ENCODE results near the gene FBXO38.

FBXO38 gene

GRCh38 chr5:148425808-148426207 is 42.0 kb downstream of the FBXO38 start:
- Histone ChIP-seq H3K27ac (ENCODE audit: low read length) (no peak overlapping the region), H3K9me3 (ENCODE audit: control insufficient read depth, insufficient read depth, low read length) (no peaks in the 10 kb centered on the region), H3K36me3 (ENCODE audit: control insufficient read depth, insufficient read depth, low read length) (peaks cover 24% of the 10 kb centered on the region; the same call in 1 of the 2 replicates), H3K27me3 (ENCODE audit: control insufficient read depth, insufficient read depth, low read length) (no peaks in the 10 kb centered on the region), H3K4me1 (ENCODE audit: control insufficient read depth, insufficient read depth, low read length) (no peaks in the 10 kb centered on the region), H3K4me3 (ENCODE audit: low read length) (no peak overlapping the region)
- DNase-seq (ENCODE audit: low read depth, low spot score), result no peak
- WGBS (ENCODE audit: insufficient coverage, insufficient read length), result no CpG with 5 or more reads among the region's 1 CpG

GRCh38 chr5:148426514-148426913 is 42.8 kb downstream of the FBXO38 start:
- H3K4me1 ChIP-seq (ENCODE audit: control insufficient read depth, insufficient read depth, low read length), result no peaks in the 10 kb centered on the region
- no peak for DNase-seq (ENCODE audit: low read depth, low spot score)
- H3K4me3 ChIP-seq (ENCODE audit: low read length), result no peak overlapping the region
- H3K9me3 ChIP-seq (ENCODE audit: control insufficient read depth, insufficient read depth, low read length), result no peaks in the 10 kb centered on the region
- H3K27ac ChIP-seq (ENCODE audit: low read length), result no peak overlapping the region
- peaks cover 24% of the 10 kb centered on the region; the same call in 1 of the 2 replicates for H3K36me3 ChIP-seq (ENCODE audit: control insufficient read depth, insufficient read depth, low read length)
- H3K27me3 ChIP-seq (ENCODE audit: control insufficient read depth, insufficient read depth, low read length), result no peaks in the 10 kb centered on the region

GRCh38 chr5:148427370-148428042 is 43.7 kb downstream of the FBXO38 start:
- no peak for DNase-seq (ENCODE audit: low read depth, low spot score)
- H3K36me3 ChIP-seq (ENCODE audit: control insufficient read depth, insufficient read depth, low read length), result peaks cover 24% of the 10 kb centered on the region; the same call in 1 of the 2 replicates
- no peaks in the 10 kb centered on the region for H3K4me1 ChIP-seq (ENCODE audit: control insufficient read depth, insufficient read depth, low read length)
- WGBS (ENCODE audit: insufficient coverage, insufficient read length), result no CpG with 5 or more reads among the region's 14 CpGs
- H3K4me3 ChIP-seq (ENCODE audit: low read length), result no peak overlapping the region
- no peaks in the 10 kb centered on the region for H3K9me3 ChIP-seq (ENCODE audit: control insufficient read depth, insufficient read depth, low read length)
- H3K27me3 ChIP-seq (ENCODE audit: control insufficient read depth, insufficient read depth, low read length), result no peaks in the 10 kb centered on the region
- no peak overlapping the region for H3K27ac ChIP-seq (ENCODE audit: low read length)

- H3K27me3 ChIP-seq (ENCODE audit: control insufficient read depth, insufficient read depth, low read length), result no peaks in the 10 kb centered on the region
- H3K9me3 ChIP-seq (ENCODE audit: control insufficient read depth, insufficient read depth, low read length), result no peaks in the 10 kb centered on the region
- DNase-seq (ENCODE audit: low read depth, low spot score), result no peak
- no peaks in the 10 kb centered on the region for H3K4me1 ChIP-seq (ENCODE audit: control insufficient read depth, insufficient read depth, low read length)
- peaks cover 24% of the 10 kb centered on the region; the same call in 1 of the 2 replicates for H3K36me3 ChIP-seq (ENCODE audit: control insufficient read depth, insufficient read depth, low read length)
- WGBS (ENCODE audit: insufficient coverage, insufficient read length), result no CpG with 5 or more reads among the region's 2 CpGs
- H3K27ac ChIP-seq (ENCODE audit: low read length), result no peak overlapping the region
- H3K4me3 ChIP-seq (ENCODE audit: low read length), result no peak overlapping the region
Measured at GRCh38 chr5:148428848-148429247, 45.1 kb downstream of the FBXO38 start.

GRCh38 chr5:148433826-148434225 is 50.1 kb downstream of the FBXO38 start:
- WGBS (ENCODE audit: insufficient coverage, insufficient read length), result no CpG with 5 or more reads among the region's 3 CpGs
- H3K27me3 ChIP-seq (ENCODE audit: control insufficient read depth, insufficient read depth, low read length), result no peaks in the 10 kb centered on the region
- H3K36me3 ChIP-seq (ENCODE audit: control insufficient read depth, insufficient read depth, low read length), result no peaks in the 10 kb centered on the region
- DNase-seq (ENCODE audit: low read depth, low spot score), result no peak
- no peak overlapping the region for H3K4me3 ChIP-seq (ENCODE audit: low read length)
- no peaks in the 10 kb centered on the region for H3K9me3 ChIP-seq (ENCODE audit: control insufficient read depth, insufficient read depth, low read length)
- no peak overlapping the region for H3K27ac ChIP-seq (ENCODE audit: low read length)
- H3K4me1 ChIP-seq (ENCODE audit: control insufficient read depth, insufficient read depth, low read length), result no peaks in the 10 kb centered on the region

- DNase-seq (ENCODE audit: low read depth, low spot score), result no peak
- H3K4me3 ChIP-seq (ENCODE audit: low read length), result no peak overlapping the region
- no peaks in the 10 kb centered on the region for H3K9me3 ChIP-seq (ENCODE audit: control insufficient read depth, insufficient read depth, low read length)
- H3K27ac ChIP-seq (ENCODE audit: low read length), result no peak overlapping the region
- no peaks in the 10 kb centered on the region for H3K4me1 ChIP-seq (ENCODE audit: control insufficient read depth, insufficient read depth, low read length)
- WGBS (ENCODE audit: insufficient coverage, insufficient read length), result no CpG with 5 or more reads among the region's 3 CpGs
- H3K27me3 ChIP-seq (ENCODE audit: control insufficient read depth, insufficient read depth, low read length), result no peaks in the 10 kb centered on the region
- H3K36me3 ChIP-seq (ENCODE audit: control insufficient read depth, insufficient read depth, low read length), result no peaks in the 10 kb centered on the region
Measured at GRCh38 chr5:148436029-148436428, 52.3 kb downstream of the FBXO38 start.

- no peaks in the 10 kb centered on the region for H3K27me3 ChIP-seq (ENCODE audit: control insufficient read depth, insufficient read depth, low read length)
- H3K4me3 ChIP-seq (ENCODE audit: low read length), result no peak overlapping the region
- WGBS (ENCODE audit: insufficient coverage, insufficient read length), result no CpG with 5 or more reads among the region's 6 CpGs
- H3K36me3 ChIP-seq (ENCODE audit: control insufficient read depth, insufficient read depth, low read length), result no peaks in the 10 kb centered on the region
- no peak for DNase-seq (ENCODE audit: low read depth, low spot score)
- H3K4me1 ChIP-seq (ENCODE audit: control insufficient read depth, insufficient read depth, low read length), result no peaks in the 10 kb centered on the region
- H3K9me3 ChIP-seq (ENCODE audit: control insufficient read depth, insufficient read depth, low read length), result no peaks in the 10 kb centered on the region
- H3K27ac ChIP-seq (ENCODE audit: low read length), result no peak overlapping the region
Measured at GRCh38 chr5:148437249-148437648, 53.5 kb downstream of the FBXO38 start.

GRCh38 chr5:148438933-148439332 is 55.2 kb downstream of the FBXO38 start:
- Histone ChIP-seq H3K9me3 (ENCODE audit: control insufficient read depth, insufficient read depth, low read length) (no peaks in the 10 kb centered on the region), H3K27ac (ENCODE audit: low read length) (no peak overlapping the region), H3K4me3 (ENCODE audit: low read length) (no peak overlapping the region), H3K4me1 (ENCODE audit: control insufficient read depth, insufficient read depth, low read length) (no peaks in the 10 kb centered on the region), H3K36me3 (ENCODE audit: control insufficient read depth, insufficient read depth, low read length) (no peaks in the 10 kb centered on the region), H3K27me3 (ENCODE audit: control insufficient read depth, insufficient read depth, low read length) (no peaks in the 10 kb centered on the region)
- no peak for DNase-seq (ENCODE audit: low read depth, low spot score)
- no CpG with 5 or more reads among the region's 2 CpGs for WGBS (ENCODE audit: insufficient coverage, insufficient read length)

GRCh38 chr5:148443241-148443640 is 59.5 kb downstream of the FBXO38 start:
- no peaks in the 10 kb centered on the region for H3K27me3 ChIP-seq (ENCODE audit: control insufficient read depth, insufficient read depth, low read length)
- no peak overlapping the region for H3K27ac ChIP-seq (ENCODE audit: low read length)
- no peak overlapping the region for H3K4me3 ChIP-seq (ENCODE audit: low read length)
- H3K36me3 ChIP-seq (ENCODE audit: control insufficient read depth, insufficient read depth, low read length), result no peaks in the 10 kb centered on the region
- H3K9me3 ChIP-seq (ENCODE audit: control insufficient read depth, insufficient read depth, low read length), result no peaks in the 10 kb centered on the region
- no CpG with 5 or more reads among the region's 1 CpG for WGBS (ENCODE audit: insufficient coverage, insufficient read length)
- no peaks in the 10 kb centered on the region for H3K4me1 ChIP-seq (ENCODE audit: control insufficient read depth, insufficient read depth, low read length)
- no peak for DNase-seq (ENCODE audit: low read depth, low spot score)

GRCh38 chr5:148443998-148444397 is 60.2 kb downstream of the FBXO38 start:
- WGBS (ENCODE audit: insufficient coverage, insufficient read length), result no CpG with 5 or more reads among the region's 5 CpGs
- H3K4me3 ChIP-seq (ENCODE audit: low read length), result no peak overlapping the region
- H3K27ac ChIP-seq (ENCODE audit: low read length), result no peak overlapping the region
- peak; percentile 22 for DNase-seq (ENCODE audit: low read depth, low spot score)
- H3K36me3 ChIP-seq (ENCODE audit: control insufficient read depth, insufficient read depth, low read length), result no peaks in the 10 kb centered on the region
- no peaks in the 10 kb centered on the region for H3K9me3 ChIP-seq (ENCODE audit: control insufficient read depth, insufficient read depth, low read length)
- no peaks in the 10 kb centered on the region for H3K4me1 ChIP-seq (ENCODE audit: control insufficient read depth, insufficient read depth, low read length)
- H3K27me3 ChIP-seq (ENCODE audit: control insufficient read depth, insufficient read depth, low read length), result no peaks in the 10 kb centered on the region

- H3K4me1 ChIP-seq (ENCODE audit: control insufficient read depth, insufficient read depth, low read length), result no peaks in the 10 kb centered on the region
- no peak overlapping the region for H3K4me3 ChIP-seq (ENCODE audit: low read length)
- no peaks in the 10 kb centered on the region for H3K27me3 ChIP-seq (ENCODE audit: control insufficient read depth, insufficient read depth, low read length)
- H3K9me3 ChIP-seq (ENCODE audit: control insufficient read depth, insufficient read depth, low read length), result no peaks in the 10 kb centered on the region
- WGBS (ENCODE audit: insufficient coverage, insufficient read length), result no CpG with 5 or more reads among the region's 3 CpGs
- no peak for DNase-seq (ENCODE audit: low read depth, low spot score)
- H3K27ac ChIP-seq (ENCODE audit: low read length), result no peak overlapping the region
- no peaks in the 10 kb centered on the region for H3K36me3 ChIP-seq (ENCODE audit: control insufficient read depth, insufficient read depth, low read length)
Measured at GRCh38 chr5:148445578-148445977, 61.8 kb downstream of the FBXO38 start.

Measured in iPS DF 6.9 (cell line).